ENCODE results near the gene MT1HL1.

MT1HL1 gene

DNA sequence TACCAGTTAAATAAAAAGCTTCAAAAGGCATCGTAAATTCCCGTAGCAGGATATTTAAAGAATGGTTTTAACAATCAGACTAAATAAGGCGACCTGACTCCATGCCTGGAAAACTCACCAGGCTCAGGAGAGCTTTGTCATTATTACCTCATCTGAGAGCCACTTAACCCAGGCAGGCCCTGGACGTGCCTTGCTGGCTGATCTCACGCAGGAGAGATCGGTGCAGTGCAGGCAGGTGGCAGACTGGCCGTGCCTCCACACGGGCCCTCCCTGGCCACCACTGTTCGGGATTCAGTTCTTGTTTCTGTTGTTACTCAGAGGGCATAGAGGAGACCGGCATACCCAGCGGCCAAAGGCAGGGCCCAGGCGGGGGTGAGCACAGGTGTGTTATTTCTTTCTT is 6.4 kb downstream of the MT1HL1 start:
- DNase-seq (ENCODE audit: extremely low read depth, low read depth) = no peak
- no peak overlapping the region for H3K4me3 ChIP-seq (replicated peaks; ENCODE audit: low read depth, low read length)
- TF ChIP-seq, protein P1, sequence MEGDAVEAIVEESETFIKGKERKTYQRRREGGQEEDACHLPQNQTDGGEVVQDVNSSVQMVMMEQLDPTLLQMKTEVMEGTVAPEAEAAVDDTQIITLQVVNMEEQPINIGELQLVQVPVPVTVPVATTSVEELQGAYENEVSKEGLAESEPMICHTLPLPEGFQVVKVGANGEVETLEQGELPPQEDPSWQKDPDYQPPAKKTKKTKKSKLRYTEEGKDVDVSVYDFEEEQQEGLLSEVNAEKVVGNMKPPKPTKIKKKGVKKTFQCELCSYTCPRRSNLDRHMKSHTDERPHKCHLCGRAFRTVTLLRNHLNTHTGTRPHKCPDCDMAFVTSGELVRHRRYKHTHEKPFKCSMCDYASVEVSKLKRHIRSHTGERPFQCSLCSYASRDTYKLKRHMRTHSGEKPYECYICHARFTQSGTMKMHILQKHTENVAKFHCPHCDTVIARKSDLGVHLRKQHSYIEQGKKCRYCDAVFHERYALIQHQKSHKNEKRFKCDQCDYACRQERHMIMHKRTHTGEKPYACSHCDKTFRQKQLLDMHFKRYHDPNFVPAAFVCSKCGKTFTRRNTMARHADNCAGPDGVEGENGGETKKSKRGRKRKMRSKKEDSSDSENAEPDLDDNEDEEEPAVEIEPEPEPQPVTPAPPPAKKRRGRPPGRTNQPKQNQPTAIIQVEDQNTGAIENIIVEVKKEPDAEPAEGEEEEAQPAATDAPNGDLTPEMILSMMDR (IDR thresholded peaks at IDR 0.05; ENCODE audit: low read depth, low read length, missing control alignments) = no peak

DNA sequence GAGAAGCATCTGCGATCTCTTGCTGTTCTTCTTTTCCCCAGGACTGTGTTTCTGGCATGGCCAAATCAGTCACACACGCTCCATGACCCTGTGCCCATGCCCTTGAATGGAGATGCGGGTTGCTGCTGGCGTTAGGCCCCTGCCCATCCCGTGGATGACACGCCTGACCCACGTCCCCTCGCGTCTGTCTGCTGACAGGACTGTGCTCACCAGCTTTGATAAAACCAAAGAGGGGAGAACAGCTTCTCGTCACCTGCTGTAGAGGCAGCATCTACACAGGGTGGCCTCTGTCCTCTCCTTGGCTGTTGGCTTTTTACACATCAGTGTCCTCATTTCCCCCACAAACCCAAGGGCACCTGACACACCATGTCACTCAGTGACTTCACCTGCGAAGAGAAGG is 6.9 kb downstream of the MT1HL1 start:
- TF ChIP-seq, protein P1 (IDR thresholded peaks at IDR 0.05; ENCODE audit: low read depth, low read length, missing control alignments) = no peak
- DNase-seq (ENCODE audit: extremely low read depth, low read depth) = no peak

DNA sequence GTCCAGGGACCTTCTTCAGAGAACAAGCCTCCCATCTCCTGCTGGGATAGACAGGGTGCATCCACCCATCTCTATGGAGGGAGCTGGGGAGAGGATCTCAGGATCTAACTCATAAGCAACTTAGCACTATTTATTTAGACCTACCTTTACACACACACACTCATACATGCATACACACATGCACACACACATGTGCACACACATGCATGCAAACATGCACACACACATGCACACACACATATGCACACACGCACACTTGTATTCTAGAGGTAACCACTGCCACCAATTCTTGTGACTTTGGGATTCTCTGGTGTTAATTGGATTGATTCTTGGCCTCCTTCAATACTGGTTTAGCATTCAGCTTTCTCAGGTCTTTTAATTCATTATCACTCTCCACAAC is 9.8 kb downstream of the MT1HL1 start:
- DNase-seq (ENCODE audit: extremely low read depth, low read depth) = no peak
- no peak overlapping the region for H3K4me3 ChIP-seq (replicated peaks; ENCODE audit: low read depth, low read length)
- TF ChIP-seq, protein P1 (IDR thresholded peaks at IDR 0.05; ENCODE audit: low read depth, low read length, missing control alignments) = no peak

More for the DNA sequence above, 6.9 kb downstream of the MT1HL1 start:
- H3K4me3 ChIP-seq (replicated peaks; ENCODE audit: low read depth, low read length) = no peak overlapping the region

DNA sequence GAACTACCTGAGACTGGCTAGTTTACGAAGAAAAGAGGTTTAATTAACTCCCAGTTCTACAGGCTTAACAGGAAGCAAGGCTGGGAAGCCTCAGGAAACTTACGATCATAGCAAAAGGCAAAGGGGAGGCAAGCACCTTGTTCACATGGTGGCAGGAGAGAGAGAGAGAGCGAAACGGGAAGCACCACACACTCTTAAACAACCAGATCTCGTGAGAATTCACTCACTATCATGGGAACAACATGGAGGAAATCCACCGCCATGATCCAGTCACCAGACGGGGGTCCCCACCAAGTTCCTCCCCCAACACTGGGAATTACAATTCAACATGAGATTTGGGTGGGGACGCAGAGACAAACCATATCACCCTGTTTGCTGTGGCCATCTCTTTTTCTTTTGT is 11.8 kb downstream of the MT1HL1 start:
- TF ChIP-seq, protein P1 (IDR thresholded peaks at IDR 0.05; ENCODE audit: low read depth, low read length, missing control alignments) = no peak
- H3K4me3 ChIP-seq (replicated peaks; ENCODE audit: low read depth, low read length) = no peak overlapping the region
- DNase-seq (ENCODE audit: extremely low read depth, low read depth) = no peak

DNA sequence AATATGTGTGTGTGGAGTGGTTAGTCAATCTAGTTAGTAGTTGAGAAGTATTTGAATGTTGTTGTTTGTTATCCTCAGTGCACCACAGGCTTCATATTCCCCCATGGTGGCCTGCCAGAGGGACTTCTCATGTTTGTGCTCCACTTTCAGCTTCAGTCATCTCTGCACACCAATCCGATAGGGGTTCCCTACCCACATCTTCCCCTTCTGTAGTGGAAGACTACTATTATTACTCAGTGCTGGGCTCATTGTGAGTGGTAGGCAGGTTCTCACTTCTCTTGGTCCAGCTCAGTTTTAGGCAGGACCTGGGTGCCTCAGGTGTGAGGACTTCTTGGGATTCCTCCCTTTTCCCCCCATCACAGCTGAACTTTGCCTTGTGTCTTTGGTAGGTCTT is 14.2 kb downstream of the MT1HL1 start:
- TF ChIP-seq, protein P1 (IDR thresholded peaks at IDR 0.05; ENCODE audit: low read depth, low read length, missing control alignments) = no peak
- DNase-seq (ENCODE audit: extremely low read depth, low read depth) = no peak

DNA sequence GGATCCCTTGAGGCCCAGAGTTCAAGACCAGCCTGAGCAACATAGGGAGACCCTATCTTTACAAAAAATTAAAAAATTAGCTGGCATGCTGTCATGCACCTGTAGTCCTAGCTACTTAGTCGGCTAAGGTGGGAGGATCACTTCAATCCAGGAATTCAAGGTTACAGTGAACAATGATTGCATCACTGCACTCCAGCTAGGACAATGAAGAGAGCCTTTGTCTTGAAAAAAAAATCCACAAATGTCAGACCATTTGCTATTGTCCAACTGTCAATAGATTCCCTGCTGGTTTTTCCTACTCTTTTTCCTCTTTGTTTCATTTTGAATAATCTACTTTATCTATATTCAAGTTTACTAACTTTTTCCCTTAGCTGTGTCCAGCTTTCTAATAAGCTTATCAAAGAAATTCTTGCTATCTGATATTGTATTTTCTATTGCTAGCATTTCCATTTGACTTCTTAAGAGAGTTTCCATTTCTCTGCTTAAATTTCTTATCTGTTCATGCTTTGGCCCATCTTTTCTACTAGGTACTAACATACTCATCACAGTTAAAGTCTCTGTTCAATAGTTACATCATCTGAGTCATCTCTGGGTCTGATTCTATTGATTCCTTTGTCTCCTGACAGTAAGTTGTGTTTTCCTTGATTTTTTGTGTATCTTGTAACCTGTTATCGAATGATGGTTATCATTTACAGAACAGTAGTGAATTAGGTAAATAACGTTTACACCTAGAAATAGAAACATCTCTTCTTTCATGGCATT is 14.8 kb downstream of the MT1HL1 start:
- H3K4me3 ChIP-seq (replicated peaks; ENCODE audit: low read depth, low read length) = no peak overlapping the region
- DNase-seq (ENCODE audit: extremely low read depth, low read depth) = no peak
- TF ChIP-seq, protein P1 (IDR thresholded peaks at IDR 0.05; ENCODE audit: low read depth, low read length, missing control alignments) = no peak

More for the DNA sequence above, 14.2 kb downstream of the MT1HL1 start:
- no peak overlapping the region for H3K4me3 ChIP-seq (replicated peaks; ENCODE audit: low read depth, low read length)

DNA sequence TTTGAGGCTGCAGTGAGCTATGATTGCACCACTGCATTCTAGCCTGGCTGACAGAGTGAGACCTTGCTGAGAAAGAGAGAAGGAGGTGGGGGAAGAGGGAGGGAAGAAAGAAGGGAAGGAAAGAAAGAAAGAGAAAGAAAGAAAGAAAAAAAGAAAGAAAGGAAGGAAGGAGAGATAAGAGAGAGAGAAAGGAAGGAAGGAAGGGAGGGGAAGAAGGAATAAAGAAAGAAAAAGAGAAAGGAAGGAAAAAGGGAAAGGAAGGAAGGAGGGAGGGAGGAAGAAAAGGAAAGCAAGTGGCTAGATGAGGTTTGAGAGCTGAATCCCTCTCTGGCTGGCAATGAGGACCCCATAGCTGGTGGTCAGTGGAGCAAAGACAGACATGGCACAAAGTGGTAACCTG is 20.4 kb downstream of the MT1HL1 start:
- no peak for DNase-seq (ENCODE audit: extremely low read depth, low read depth)
- TF ChIP-seq, protein P1 (IDR thresholded peaks at IDR 0.05; ENCODE audit: low read depth, low read length, missing control alignments) = no peak

More for the DNA sequence above, 20.4 kb downstream of the MT1HL1 start:
- no peak overlapping the region for H3K4me3 ChIP-seq (replicated peaks; ENCODE audit: low read depth, low read length)

Measured in HFF-Myc (cell line).